LHCN-M2 (cell line): ENCODE data around the gene PCIF1. TPM values are rescaled to one million over a fixed set of nuclear protein-coding genes. Genes with fewer than 3 reads are reported as not detected.

Experiments used
- DNase-seq: peaks from one replicate; pipeline ENCODE4 v3.0.0-alpha.2; 2012; ENCODE audit warnings: low read depth
- total RNA-seq: library from RNA; depleted of rRNA; stranded (reverse); fragments of >200 nt; gene quantifications from 2 replicates; pipeline ENCODE4 v1.2.3, GENCODE V29; 2014

Gene PCIF1
- total RNA-seq, 1 experiment from 2014 or later: 13.6 TPM

DNA sequence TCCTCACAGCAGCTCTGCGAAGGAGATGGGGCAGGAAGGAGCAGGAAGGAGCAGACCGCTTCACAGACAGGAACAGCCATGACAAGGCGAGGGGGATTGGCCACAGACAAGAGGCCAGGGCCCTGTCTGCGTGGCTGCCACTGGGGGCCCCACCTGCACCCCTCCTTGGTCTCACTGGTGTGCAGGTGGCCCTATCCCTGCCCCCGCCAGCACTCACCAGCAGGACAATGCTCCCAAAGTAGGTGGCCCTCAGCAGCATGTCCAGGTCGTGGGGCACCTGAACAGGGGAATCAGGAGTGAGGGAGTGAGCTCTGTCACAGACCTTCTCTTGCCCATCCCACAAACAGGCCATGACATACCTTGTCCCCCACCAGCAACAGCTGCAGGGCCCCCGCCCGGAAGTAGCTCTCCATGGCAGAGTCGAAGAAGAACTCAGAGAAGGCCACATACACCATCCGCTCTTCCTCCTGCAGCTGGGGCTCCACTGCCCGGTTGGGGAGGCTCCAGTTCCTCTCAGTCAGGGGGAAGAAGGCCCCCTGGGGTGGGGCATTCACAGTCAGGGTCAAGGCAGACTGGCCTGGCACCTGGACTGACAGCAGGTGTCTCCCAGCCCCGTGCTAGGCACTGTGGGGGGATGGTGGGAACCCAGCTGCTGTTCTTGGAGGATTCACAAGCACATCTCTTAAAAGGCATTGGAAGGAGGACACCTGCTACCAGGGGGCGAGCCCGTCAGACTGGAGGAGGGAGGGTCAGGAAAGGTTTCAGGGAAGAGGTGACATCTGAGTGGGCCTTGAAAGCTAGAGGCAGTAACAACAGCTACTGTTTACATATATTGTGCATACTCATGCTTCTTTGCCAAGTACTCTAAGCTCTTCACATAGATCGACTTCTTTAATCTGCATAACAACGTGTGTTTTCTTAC is 29.6 kb upstream of the PCIF1 start:
- no peak for DNase-seq

GRCh38 chr20:45905505-45906079 is 28.9 kb upstream of the PCIF1 start:
- DNase-seq: peak; percentile 34

- no peak for DNase-seq
Observed at GRCh38 chr20:45907219-45907948, 27.1 kb upstream of the PCIF1 start.

- no peak for DNase-seq
Observed at GRCh38 chr20:45908084-45908483, 26.4 kb upstream of the PCIF1 start.

DNA sequence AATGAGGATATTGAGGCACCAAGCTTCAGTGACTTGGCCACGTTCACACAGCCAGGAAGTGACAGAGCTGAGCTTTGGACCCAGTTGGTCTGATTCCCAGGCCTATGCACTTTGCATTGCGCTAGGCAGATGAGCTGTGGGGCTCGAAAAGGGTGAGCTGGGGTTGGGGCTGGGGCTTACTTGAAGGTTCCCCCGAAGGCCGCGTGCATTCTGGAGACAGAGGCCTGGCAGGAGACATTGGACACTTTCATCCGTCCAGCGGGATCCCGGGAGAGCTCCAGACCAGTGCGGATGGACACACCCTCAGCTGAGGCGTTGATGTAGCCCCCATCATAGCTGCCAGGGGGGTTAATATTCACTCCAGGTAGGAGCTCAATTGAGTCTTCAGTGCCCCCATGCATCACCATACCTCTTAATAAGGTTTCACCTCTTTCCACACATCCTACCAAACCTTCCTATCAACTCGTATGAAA is 25.1 kb upstream of the PCIF1 start:
- no peak for DNase-seq

DNA sequence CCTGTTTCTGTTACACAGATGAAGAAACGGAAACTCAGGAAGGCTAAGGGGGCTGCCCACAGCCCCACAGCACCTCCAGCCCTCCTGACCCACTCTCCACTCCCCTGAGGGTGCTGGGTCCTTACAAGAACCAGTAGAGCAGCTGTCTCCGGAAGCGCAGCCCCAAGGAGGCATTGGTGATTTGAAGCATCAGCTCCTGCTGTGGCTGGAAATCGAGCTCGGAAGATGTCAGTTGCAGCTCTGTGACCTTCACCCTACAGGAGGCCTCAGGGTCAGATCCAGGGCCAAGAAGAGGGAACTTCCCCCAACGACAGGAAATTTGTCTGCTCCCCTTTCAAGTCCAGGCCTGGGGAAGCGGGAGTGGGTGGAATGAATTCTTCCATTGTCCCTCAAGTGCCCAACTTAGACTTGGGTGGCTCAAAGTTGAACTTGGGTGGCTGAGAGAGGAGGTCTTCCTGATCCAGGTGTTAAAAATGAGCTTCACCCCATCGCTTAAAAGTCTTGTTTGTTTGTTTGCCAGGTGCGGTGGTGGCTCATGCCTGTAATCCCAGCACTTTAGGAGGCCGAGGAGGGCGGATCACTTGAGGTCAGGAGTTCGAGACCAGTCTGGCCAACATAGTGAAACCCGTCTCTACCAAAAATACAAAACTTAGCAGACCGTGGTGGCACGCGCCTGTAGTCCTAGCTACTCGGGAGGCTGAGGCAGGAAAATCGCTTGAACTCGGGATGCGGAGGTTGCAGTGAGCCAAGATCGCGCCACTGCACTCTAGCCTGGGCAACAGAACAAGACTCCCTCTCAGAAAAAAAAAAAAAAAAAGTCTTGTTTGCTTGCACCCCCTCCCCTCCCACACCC is 24.4 kb upstream of the PCIF1 start:
- no peak for DNase-seq

GRCh38 chr20:45910670-45911485 is 23.6 kb upstream of the PCIF1 start:
- peak; percentile 91 for DNase-seq

GRCh38 chr20:45911486-45912343 is 22.8 kb upstream of the PCIF1 start, which contains the start of gene PLTP:
Gene PLTP (minus strand): TSS chr20:45912155. CDS start chr20:45911452, 703 bp downstream.
- DNase-seq: peak; percentile 32

- no peak for DNase-seq
Observed at GRCh38 chr20:45912344-45912682, 22.2 kb upstream of the PCIF1 start.

DNA sequence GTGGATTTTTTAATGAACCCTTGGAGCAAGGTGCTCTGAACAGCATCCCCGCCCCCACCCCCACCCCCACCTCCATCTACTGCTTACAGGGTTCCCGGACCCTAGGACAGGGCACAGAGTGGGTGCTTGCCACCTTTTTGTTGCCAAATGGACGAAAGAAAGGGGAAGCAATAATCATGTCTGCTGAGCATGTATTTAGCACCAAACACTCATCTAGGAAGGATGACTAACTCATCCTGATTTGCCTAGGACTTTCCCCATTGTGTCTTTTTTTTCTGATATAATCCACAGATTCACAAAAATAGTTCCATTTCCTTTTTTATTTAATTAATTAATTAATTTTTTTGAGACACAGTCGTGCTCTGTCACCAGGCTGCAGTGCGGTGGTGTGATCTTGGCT is 21.4 kb upstream of the PCIF1 start:
- no peak for DNase-seq

DNA sequence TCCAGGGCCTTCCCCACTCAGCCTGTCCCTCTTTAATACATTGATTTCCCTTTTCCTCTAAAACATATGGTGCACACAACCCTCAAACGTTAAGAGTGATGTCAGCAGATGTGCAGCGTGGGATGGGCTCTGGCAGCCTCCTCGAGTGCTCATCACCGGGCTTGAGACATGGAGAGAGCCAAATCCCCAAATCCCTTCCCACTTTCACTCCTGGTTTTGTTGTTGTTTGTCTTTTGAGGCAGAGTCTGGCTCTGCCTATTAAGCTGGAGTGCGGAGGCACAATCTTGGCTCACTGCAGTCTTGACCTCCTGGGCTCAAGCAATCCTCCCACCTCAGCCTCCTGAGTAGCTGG is 16.7 kb upstream of the PCIF1 start:
- peak; percentile 75 for DNase-seq

DNA sequence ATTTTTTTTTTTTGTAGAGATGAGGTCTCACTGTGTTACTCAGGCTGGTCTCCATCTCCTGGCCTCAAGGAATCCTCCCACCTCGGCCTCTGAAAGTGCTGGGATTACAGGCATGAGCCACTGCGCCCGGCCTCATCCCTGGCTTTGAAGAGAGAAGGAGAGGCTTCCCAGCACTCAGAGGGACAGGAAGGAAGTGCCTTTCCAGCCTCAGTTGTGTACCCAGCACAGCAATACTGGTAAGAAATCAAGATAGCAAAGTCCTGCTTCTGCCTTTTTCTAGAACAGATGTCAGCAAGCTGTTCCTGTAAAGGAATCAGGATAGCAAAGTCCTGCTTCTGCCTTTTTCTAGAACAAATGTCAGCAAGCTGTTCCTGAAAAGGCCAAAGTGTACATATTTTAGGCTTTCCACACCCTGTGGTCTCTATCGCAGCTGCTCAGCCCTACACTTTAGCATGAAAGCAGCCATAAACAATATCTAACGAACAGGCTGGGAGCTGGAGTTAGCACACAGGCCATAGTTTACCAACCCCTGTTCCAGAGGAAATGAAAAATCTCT is 16.2 kb upstream of the PCIF1 start:
- peak; percentile 81 for DNase-seq

DNA sequence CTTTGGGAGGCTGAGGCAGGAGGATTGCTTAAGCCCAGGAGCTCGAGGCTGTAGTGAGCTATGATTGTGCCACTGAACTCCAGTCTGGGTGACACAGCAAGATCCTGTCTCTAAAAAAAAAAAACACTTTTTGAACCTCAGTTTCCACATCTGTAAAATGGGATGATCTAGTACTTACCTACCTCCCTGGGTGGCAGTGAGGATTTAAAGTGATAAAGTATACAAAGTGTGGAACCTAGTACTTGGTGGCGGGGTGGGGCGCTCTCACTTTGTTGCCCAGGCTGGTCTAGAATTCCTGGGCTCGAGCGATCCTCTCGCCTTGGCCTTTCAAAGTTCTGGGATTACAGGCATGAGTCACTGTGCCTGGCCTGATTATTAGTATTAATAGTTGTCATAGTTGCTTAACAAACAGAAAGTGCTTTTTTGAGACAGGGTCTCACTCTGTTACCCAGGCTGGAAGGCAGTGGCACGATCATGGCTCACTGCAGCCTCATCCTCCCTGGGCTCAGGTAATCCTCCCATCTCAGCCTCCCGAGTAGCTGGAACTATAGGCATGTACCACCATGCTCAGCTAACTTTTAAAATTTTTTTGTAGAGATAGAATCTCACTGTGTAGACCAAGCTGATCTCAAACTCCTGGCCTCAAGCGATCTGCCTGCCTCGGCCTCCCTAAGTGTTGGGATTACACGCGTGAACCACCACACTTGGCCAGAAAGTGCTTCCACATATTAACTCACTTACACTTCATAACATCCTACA is 15.5 kb upstream of the PCIF1 start:
- no peak for DNase-seq

DNA sequence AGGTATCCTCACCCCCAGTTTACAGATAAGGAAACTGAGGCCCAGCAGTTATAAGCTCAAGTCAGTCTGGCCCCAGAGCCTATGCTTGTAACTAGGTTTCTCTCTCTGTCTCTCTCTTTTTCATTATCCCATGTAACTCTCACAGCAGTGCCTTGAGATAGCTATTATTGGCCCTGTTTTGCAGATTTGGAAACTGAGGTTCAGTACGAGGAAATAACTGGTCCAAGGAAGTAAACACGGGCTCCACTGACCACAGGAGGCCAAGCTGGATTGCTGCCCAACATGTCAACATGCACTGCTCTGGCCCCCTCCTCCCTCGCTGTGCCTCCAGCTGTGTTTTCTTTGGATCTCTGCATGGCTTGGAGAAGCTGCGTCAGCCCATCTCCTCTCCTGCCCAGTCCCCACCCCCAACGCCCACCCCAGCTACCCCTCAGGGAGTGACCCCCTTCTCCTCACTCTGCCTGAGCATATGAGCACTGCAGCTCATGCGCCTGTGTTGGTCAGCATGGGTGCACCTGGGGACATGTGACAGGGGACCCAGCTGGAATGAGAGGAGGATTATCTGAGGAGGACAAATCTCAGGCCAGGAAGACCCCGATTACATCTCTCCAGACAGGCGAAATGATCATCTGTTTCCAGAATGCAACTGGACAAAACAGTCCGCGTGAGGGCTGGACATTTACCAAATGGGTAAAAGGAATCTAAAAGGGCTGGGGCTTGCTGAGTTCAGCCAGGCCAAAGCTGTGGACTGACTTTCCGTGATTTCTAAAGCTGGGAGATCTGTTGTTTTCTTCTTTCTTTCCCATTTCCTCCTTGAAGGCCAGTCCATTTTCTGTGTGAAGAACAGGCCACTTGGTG is 14.7 kb upstream of the PCIF1 start:
- DNase-seq: peak; percentile 65

GRCh38 chr20:45920462-45921336 is 13.8 kb upstream of the PCIF1 start:
- peak; percentile 18 for DNase-seq
